ENCODE data around the gene PYGB. TPM values are rescaled to one million over a fixed set of nuclear protein-coding genes. Genes with fewer than 3 reads are reported as not detected.
"Not testable (repeated sequence)": the region's sequence is repeated elsewhere in the genome, so short reads cannot be mapped to it uniquely, and the experiment has no call there.

The PYGB gene
- total RNA-seq, 1 donor from 2014 or later: 66.0 TPM

DNA sequence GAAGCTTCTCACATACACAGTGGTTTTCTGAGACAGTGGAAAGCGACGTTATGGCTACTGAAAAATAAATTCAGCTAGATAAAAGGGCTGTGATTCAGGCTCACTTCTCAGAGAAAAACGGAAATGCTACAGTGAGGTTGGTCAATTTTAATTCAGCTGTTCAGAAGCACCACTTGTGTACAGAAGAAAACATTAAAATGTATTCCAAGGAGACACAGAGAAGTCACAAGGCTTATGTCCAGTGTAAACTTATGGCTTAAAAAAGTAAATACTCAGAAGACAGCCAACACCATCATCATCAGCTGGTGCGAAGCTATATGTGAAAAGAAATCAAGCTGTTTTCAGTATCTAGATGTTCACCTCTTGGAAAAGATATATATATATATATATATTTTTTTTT is 74.1 kb downstream of the PYGB start:
- DNase-seq (ENCODE audit: low spot score in 2 of 2) (no peak), FAIRE-seq (no peak)

- DNase-seq (ENCODE audit: low spot score in 2 of 2): no peak
- no peak for FAIRE-seq
Observed at GRCh38 chr20:25323496-25324246, 75.8 kb downstream of the PYGB start.

GRCh38 chr20:25324412-25324811 is 76.5 kb downstream of the PYGB start:
- no peak for DNase-seq (ENCODE audit: low spot score in 2 of 2)

DNA sequence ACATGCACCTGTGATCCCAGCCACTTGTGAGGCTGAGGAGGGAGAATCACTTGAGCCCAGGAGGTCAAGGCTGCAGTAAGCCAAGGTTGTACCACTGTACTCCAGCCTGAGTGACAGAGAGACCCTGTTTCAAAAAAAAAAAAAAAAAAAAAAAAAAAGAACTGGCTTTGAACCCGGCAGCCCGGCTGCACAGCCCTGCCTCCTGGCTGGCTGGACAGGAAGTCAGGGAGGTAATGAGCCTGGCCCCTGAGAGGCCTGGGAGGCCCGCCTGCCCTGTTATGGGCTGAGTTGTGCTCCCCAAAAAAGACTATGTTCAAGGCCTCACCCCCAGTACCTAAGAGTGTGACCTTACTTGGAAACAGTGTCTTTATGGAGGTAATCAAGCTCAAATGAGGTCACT is 77.2 kb downstream of the PYGB start:
- no peak for FAIRE-seq
- DNase-seq (ENCODE audit: low spot score in 2 of 2): no peak

More at GRCh38 chr20:25324412-25324811, 76.5 kb downstream of the PYGB start:
- FAIRE-seq: no peak

DNA sequence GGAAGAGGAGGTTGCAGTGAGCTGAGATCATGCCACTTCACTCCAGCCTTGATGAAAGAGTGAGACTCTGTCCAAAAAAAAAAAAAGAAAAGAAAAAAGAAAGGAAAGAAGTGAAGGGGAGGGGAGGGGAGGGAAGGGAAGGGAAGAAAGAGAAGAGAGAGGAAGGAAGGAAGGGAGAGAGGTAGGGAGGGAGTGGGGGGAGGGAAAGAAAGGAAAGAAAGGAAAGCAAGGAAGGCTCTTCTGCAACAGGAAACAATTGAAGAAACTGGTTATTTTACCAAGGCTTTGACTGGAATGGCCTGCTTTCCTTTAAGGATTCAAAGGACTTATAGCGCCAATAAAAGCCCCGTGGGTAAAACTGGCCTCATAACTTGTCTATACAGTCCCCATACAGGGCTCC is 78.1 kb downstream of the PYGB start:
- no peak for FAIRE-seq
- DNase-seq (ENCODE audit: low spot score in 2 of 2): no peak

GRCh38 chr20:25327521-25328235 is 79.8 kb downstream of the PYGB start:
- FAIRE-seq (no peak), DNase-seq (ENCODE audit: low spot score in 2 of 2) (no peak)

DNA sequence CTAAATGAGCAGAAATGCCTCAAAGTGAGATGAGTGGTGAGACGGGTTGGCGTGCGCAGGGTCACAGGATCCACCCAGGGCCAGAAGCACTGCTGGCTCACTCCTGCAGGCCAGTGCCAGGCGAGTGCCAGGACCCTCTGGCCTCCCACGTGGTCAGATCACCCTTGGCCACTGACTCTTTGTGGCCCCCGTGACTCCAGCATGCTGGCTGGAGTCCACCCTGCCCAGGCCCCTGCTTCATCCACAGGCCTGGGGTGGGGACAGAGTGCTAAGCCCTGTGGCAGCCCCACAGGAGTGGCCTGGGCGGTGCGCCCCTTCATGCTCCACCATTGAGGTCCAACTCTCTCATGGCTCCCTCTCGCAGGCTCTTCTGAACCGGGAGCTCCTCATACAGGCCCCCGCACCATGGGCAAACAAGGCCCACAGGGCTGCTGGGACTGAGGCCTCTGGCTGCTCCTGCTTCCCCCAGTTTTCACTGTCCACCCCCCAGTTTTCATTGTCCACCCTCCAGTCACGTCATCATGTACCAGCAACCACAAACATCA is 81.1 kb downstream of the PYGB start:
- DNase-seq (ENCODE audit: low spot score in 2 of 2) (no peak), FAIRE-seq (no peak)

GRCh38 chr20:25334972-25335371 is 87.1 kb downstream of the PYGB start:
- FAIRE-seq; DNase-seq (ENCODE audit: low spot score in 2 of 2): not testable (repeated sequence)

DNA sequence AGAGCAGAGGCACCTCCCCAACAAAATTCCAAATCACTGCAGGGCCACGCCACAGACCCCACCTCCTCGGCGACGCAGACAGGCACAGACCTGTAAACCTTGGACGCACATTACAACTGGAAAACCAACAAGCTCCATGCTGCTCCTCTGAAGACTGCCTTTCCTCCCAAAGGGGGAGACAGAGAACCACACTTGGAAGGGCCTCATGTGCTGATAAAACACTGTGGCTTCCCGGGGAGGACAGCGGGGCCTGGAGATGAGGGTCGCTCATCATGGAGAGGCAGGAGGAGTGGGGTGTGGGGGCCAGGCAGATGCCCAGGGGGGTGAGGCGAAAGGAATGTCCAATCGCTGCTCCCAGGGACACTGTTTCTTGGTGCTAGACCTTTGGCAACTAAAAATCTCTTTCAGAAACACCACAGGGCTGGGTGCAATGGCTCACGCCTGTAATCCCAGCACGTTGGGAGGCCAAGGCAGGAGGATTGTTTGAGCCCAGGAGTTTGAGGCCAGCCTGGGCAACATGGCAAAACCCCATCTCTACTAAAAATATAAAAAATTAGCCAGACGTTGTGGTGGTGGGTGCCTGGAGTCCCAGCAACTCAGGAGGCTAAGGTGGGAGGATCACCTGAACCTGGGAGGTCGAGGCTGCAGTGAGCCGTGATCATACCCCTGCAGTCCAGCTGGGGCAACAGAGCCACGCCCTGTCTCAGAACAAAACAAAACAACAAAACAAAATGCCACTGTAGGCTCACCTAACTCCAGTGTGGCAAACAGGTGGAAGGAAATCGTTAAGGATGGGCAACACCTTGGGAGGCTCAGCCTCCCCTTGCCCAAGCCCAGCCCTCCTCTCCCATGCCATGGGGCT is 88.9 kb downstream of the PYGB start:
- DNase-seq (ENCODE audit: low spot score in 2 of 2): no peak
- no peak for FAIRE-seq

DNA sequence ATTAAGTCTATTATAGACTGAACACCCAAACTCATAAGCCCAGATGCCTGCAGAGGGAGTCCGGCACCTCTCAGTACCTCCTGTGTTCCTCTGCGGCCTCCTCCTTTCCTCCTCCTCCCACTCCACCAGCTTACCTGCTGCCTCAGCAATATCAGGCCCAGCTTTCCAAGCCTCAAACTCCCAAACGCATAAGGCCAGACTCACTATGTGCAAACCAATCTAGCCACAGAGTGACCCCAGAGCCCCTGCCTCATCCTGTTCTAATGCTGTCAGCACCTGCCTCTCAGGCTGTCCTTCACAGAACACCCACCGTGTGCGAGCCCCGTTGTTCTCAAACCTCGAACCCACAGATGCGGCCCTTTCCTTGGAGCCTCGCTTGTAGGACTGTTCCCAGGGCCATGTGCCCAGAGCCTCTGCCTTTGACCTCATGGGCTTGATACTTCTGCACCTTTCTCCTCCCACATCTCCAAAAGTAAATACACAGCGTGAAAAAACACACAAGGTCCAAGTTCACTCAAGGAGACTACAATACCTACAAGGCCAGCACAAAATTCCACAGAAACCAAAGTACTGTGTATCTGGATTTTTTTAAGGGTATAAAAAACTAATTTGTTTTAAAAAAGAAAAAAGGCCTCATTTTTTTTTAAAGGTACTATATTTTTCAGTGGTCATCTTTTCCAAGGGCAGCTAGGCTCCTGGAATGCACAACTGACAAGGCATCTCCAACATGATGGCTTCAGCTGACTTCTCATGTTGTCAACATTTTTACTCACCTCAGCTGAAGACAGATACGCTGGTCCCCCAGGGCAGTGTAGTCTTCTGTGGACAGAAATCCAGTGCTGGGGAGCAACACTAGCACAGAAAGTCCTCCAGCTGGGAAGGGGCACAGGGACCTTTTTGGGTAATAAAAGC is 90.5 kb downstream of the PYGB start:
- DNase-seq (ENCODE audit: low spot score in 2 of 2) (no peak), FAIRE-seq (no peak)

GRCh38 chr20:25339608-25340007 is 91.7 kb downstream of the PYGB start:
- no peak for FAIRE-seq

DNA sequence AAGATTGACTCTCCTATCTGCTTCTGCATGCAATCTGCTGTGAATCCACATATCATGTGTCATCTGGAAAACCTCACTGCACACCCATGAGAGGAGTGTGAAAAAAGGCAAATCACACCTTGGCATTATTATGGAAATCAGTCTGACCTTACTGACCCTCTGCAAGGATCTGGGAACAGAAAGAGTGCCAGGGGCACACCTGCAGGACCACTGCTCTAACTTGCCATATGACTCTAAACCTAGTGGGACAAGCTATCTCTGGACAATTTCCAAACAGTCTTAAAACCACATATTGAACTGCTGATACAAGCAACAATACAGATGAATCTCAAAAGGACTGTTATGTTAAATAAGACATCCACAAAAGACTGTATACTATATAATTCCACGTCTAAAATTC is 92.5 kb downstream of the PYGB start:
- FAIRE-seq: no peak
- no peak for DNase-seq (ENCODE audit: low spot score in 2 of 2)

More at GRCh38 chr20:25339608-25340007, 91.7 kb downstream of the PYGB start:
- DNase-seq (ENCODE audit: low spot score in 2 of 2): no peak

- DNase-seq (ENCODE audit: low spot score in 2 of 2) (no peak), FAIRE-seq (no peak)
Observed at GRCh38 chr20:25341716-25342680, 94.1 kb downstream of the PYGB start.

DNA sequence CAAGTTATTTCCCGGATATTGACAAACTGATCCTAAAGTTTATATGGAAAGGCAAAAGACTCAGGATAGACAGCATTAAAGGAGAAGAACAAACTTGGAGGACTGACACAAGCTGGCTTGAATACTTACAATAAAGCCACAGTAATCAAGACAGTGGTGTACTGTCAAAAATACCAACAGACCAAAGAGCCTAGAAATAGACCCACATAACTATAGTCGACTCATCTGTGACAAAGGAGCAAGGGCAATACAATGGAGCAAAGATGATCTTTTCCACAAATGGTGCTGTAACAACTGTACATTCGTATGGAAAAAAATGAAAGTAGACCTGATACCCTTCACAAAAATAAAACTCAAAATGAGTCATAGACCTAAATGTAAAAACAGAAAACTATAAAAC is 96.7 kb downstream of the PYGB start:
- no peak for FAIRE-seq

GRCh38 chr20:25345721-25346120 is 97.8 kb downstream of the PYGB start:
- DNase-seq (ENCODE audit: low spot score in 2 of 2) (no peak), FAIRE-seq (no peak)

More for the DNA sequence above, 96.7 kb downstream of the PYGB start:
- DNase-seq (ENCODE audit: low spot score in 2 of 2): no peak

DNA sequence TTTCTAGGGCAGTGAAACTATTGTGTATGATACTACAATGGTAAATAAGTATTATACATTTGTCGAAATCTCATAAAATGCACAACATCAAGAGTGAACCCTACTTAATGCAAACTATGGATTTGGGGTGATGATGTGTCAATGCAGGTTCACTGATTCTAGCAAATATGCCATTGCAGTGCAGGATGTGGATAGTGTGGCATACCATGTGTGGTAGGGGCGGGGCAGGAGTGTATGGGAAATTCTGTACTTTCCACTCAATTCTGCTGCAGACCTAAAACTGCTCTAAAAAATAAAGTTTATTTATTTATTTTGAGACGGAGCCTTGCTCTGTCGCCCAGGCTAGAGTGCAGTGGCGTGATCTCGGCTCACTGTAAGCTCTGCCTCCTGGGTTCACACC is 98.5 kb downstream of the PYGB start:
- no peak for FAIRE-seq
- DNase-seq (ENCODE audit: low spot score in 2 of 2): no peak

Data from frontal cortex (tissue), 4 donors.